Mucosa of gallbladder (tissue), 1 donor: ENCODE measurements around the gene PAPPA2. TPM values are rescaled to one million over a fixed set of nuclear protein-coding genes. Genes with fewer than 3 reads are reported as not detected.
A peak's percentile ranks its signal among the peaks of the same experiment; 100 is the strongest.
"Not testable (repeated sequence)": the region's sequence is repeated elsewhere in the genome, so short reads cannot be mapped to it uniquely, and the experiment has no call there.

ENCODE experiments used
- DNase-seq: peaks from one replicate; pipeline ENCODE4 v3.0.0-alpha.2; 2020; ENCODE audit warnings: low spot score
- total RNA-seq: library from RNA; stranded (reverse); gene quantifications from one replicate; pipeline ENCODE4 v1.2.1, GENCODE V29; 2021
- donor health status: DM: no; HTN: no; CAD: no.

The PAPPA2 gene
- total RNA-seq, 1 donor from 2014 or later: 20.2 TPM

- no peak for DNase-seq
Observed at GRCh38 chr1:176552217-176552991, 89.4 kb downstream of the PAPPA2 start.

DNA sequence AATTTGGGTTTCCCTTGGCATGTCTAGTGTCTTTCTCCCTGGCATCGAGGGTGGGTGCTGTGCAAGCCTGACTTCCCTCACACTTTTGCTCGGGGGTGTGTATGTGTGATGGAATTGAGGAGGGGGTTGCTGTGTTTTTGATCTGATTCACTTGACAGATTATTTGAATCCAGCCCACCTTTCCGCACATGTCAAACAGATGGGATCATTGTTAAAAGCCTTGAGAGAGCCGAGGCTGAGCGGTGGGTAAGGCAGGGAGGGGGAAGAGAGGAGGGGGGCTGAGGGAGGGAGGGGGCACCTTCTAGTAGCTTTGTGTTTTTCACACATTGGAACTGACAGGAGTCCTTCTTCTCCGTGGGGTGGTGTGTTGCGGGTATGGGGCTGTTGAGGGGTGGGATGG lies 90.0 kb downstream of the PAPPA2 start:
- DNase-seq: no peak

DNA sequence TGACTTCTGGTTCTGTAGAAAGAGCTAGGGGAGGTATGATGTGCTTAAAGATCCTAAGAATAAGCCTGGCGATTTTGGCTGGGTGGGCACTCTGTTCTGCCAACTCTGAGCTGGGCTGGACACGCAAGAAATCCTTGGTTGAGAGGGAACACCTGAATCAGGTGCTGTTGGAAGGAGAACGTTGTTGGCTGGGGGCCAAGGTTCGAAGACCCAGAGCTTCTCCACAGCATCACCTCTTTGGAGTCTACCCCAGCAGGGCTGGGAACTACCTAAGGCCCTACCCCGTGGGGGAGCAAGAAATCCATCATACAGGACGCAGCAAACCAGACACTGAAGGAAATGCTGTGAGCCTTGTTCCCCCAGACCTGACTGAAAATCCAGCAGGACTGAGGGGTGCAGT lies 93.3 kb downstream of the PAPPA2 start:
- DNase-seq: no peak

GRCh38 chr1:176557543-176558258 lies 94.7 kb downstream of the PAPPA2 start:
- no peak for DNase-seq

DNA sequence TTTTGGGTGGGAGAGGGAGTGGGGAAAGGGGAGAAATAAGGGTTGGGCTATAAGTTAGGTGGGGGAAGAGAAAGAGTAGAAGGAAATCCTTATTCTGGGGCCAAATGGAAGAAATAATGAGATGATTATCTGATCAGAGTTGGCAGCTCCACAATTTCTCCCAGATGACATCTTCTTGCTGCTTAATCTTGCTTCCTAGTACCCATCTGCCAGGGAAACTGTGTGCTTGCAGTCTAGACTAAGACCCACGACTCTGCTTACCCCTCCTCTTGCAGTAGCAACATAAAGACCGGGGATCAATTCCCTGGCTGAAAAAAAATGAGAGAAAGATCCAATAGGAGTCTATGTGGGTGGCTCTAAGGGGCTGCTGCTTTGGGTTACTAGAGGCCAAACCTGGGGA lies 95.6 kb downstream of the PAPPA2 start:
- no peak for DNase-seq

DNA sequence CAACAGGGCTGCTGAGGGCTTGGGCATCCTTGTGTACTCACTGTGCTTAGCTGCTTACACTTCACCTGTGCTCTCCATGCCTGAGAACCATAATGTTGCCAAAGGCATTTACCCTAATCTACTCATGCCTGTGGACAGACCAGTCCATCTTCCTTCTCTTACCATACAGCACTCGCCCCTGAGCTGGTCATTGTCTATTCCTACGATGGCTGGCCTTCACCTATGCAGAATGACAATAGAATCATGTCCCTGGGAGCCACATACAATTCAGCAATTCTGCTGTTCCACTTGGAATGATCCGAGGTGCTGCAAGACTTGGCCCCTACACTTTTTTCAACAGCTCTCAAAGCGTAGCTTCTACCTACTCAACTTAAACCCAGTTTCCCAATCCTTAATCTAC lies 96.5 kb downstream of the PAPPA2 start:
- no peak for DNase-seq

DNA sequence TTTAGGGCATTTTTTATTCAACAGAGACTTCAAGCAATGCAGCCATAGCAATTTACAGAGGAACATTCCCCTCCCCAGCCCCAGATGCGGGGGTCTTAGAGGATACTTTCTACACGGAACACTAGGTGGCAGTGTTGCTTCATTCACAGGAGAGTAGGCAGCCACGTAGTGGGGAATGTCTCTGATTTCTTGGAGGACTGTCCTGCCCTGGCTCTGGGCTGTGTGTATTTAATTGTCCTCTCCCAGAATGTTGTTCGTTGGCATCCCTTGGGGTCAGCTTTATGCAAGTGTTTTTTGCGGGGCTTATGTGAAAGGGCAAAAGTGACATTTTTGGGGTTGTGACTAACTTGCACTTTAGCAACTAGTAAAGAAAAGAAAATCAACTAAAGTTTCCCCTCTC lies 96.9 kb downstream of the PAPPA2 start:
- DNase-seq: peak; percentile 32

DNA sequence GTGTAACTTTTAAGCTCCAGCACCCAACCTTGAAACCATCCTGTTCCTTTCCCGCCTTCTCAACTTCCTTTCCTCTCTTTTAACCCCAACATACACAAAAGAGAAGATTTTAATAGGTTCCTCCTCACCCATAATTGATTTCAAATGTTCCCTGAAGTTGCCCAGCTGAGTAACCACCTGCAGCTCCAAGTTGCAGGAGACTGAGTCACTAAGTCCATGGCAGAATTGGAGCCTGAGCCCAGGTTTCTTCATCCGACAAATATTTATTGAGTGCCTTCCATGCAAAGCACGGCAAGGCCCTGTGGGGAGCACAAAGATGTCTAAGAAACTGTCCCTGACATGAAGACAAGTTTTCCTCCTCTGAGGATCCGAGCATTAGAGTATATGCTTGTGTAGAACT lies 97.7 kb downstream of the PAPPA2 start:
- no peak for DNase-seq

DNA sequence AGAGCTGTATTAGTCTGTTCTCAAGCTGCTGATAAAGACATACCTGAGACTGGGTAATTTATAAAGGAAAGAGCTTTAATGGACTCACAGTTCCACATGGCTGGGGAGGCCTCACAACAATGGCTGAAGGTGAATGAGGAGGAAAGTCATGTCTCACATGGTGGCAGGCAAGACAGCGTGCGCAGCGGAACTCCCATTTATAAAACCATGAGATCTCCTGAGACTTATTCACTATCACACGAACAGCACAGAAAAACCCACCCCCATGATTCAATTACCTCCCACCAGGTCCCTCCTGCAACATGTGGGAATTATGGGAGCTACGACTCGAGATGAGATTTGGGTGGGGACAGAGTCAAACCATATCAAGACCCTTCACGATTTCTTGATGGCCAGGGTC lies 98.8 kb downstream of the PAPPA2 start:
- not testable (repeated sequence) for DNase-seq

DNA sequence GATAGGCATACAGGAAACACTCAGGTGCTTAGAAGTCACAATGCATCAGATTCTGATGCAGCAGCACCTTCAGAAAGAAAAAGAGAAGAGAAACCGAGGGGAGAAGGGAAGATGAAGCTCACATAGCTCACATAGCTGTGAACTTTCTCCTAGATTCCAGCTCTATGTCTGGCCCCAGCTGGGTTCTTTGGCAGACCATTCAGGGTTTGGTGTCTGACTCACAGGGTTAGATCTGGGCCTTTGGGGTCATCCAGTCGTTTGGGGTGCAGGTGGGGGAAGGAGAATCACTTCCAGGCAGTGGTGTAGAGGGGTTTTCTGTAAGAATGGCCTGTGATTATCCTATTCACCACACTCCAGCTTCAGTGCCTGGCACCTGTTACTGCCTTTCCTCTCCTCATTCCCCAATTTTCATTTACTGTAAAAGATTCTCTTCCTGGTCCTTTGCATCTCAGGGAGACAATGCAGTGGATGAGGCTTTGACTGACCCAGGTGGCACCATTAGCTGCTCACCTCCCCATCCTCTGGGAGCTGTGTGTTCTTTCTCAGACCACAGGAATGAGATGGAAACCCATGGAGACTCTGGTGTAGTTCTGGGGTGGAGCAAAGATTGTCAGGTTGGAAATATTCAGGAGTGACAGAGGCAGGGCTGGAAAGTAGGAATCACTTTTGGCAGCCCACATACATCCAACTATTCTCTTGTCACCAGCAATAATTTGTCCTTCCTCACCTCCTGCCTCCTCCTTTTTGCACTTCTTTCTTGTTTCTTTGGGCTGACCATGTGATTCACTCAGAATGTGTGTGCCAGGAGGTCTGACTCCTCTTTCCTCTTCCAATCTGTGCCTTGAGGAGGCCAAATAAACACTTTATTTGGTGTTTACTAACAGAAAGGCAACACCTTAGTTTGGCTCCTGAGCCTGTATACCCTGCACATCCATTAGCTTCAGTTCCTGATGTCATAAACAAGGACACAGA lies 103.3 kb downstream of the PAPPA2 start:
- no peak for DNase-seq

- DNase-seq: no peak
Observed at GRCh38 chr1:176567190-176567794, 104.3 kb downstream of the PAPPA2 start.

DNA sequence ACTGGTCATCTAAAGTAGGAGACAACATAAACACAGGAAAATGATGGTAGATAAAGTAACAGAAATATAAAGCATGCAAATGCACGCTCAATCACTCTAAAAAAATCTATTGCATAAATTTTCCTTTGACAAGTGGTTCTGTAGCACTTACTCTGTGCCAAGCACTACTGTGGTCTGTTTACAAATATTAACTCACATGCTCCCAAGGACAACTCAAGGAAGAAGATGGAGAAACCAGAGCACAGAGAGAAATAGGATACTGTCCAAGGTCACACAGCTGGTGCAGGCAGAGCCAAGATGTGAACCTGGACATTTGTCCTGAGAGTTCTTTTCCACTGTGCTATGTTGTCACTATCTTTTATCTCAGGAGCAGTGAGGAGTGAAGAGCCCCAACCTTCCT lies 105.2 kb downstream of the PAPPA2 start:
- DNase-seq: no peak

- no peak for DNase-seq
Observed at GRCh38 chr1:176574756-176575155, 111.8 kb downstream of the PAPPA2 start.

- DNase-seq: no peak
Observed at GRCh38 chr1:176575991-176576390, 113.0 kb downstream of the PAPPA2 start.

- DNase-seq: no peak
Observed at GRCh38 chr1:176576670-176577069, 113.7 kb downstream of the PAPPA2 start.

DNA sequence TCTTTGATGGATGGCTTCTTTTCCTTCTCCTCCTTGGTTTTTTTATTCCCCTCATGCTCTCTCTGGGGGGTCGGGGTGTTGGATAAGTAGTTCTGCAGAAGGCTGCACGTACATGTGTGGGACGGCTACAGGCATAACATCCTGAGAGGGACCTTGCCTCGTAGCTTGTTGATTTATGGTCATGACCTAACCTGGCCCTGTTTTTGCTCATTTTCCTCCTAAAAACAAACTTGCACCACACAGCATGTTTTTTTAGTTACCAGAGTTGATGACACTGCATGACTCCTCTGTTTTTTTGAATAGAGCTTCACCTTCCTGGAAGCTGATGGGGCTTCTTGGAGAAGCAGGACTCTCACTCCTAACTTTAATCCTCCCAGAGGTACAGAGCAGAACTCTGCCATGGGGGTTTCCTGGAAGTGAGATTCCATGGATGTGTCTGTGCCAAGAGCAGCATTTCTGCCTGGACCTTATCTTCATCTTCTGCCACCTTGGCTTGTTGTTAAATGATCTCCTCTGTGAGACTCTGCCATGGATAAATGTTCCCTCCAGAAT lies 114.7 kb downstream of the PAPPA2 start:
- no peak for DNase-seq

DNA sequence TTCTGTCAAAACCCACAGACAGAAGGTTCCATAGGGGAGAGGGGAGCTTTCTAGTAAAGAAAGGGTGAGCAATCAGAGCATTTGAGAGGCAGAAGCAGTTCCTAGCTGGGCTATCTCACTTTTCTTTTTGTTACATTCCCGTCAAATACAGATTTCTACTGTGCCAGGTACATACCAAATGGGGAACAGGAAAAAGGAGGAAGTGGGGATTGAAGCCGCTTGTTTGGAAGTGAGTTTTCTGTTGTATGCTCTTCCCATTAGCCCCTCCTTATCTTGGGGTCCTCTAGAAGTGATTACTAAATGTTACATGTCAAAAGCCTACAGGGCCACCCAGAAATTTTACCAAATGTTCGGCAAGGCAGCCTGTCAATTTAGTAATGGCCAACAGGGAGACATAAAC lies 116.1 kb downstream of the PAPPA2 start:
- DNase-seq: no peak

GRCh38 chr1:176595217-176595616 lies 132.2 kb downstream of the PAPPA2 start:
- no peak for DNase-seq

GRCh38 chr1:176601348-176601747 lies 138.4 kb downstream of the PAPPA2 start:
- DNase-seq: peak; percentile 19

DNA sequence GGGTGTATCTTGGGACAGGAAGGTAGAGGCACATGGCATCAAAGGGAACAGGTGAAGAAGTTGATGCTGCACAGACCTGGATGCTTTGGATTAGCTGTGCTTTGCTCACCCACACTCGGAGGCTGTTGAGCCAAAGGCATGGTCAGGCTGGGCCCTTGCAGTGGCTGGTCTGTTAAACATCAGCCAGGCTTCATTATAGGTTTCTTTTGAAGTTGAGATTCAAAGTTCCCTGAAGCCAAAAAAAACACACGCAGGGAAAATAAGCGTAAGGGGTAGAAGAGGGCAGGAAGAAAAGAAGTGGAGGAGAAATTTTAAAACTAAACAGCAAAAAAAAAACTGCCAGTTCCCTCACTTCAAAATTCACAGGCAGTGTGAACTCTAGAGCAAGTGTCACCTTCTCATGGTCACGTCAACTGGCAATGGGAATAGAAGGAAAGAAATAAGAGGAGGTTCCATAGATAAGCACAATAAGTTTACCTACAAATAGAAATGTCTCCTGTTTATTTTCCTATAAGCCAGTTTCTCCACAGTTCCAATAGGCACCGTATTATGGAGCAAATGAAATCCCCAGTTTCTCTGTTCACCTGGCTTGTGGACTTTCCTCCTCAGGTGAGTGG lies 139.5 kb downstream of the PAPPA2 start:
- DNase-seq: no peak

GRCh38 chr1:176603696-176604095 lies 140.7 kb downstream of the PAPPA2 start:
- no peak for DNase-seq
